GM12865 (cell line): ENCODE results near the gene DNAAF6.
"Not testable (repeated sequence)": the region's sequence is repeated elsewhere in the genome, so short reads cannot be mapped to it uniquely, and the experiment has no call there.

Experiments
- DNase-seq: peaks from one replicate; pipeline ENCODE4 v3.0.0; 2010; ENCODE audit warnings: low read depth
- H3K4me3 ChIP-seq: 2 replicates; pipeline ENCODE4 v1.5.1; 2011; ENCODE audit warnings: mild to moderate bottlenecking, low read depth, low read length, control low read depth
- CTCF ChIP-seq: IDR thresholded peaks from 2 replicates; pipeline ENCODE4 v1.5.1; 2011; ENCODE audit warnings: low read length, control low read depth, low read depth, inconsistent platforms; ENCODE audit not compliant: insufficient read depth; ENCODE audit errors: missing control alignments

DNAAF6 gene

DNA sequence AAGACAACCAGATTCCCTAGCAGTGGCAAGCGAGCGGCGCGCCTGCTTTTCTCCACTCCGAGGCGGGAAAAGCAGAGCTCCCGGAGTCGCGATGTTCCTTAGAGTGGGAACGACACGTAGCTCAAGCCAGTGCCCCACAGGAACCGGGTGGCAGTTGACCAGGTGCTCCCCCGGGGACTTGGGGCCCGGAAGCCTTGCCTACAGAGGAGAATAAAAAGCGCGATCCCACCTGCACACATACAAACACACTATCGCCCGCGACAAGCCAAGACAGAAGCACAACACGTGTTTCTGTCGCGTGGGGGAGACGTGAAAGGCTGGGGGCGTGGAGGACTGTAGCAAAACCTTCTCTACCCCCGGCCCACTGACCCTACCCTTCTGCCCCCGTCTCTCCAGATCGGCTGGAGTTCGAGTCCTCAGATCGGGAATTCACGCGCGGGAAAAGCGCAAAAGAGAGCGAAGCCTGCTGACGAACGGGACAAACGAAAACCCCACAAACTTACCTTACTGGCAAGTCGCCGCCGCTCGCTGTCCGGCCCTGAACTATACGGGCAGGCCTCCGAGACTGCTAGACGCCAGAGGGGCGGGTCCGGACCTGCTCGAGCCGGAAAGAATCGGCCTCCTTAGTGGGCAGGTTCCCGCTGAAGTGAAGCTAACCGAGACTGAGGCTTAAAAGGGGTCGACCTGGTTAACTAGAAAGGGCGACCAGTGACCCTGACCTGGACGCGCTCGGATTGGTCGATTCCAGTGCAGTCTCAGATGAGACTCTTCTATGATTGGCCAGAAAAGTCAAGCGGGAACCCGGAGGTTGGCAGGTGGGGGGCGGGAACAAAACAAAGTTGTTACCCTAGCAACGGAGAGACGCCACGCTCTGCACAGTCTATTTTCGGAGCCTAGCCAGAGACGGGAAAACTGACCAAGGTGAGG is at the start of gene DNAAF6, which contains the start of gene NUP62CL:
DNAAF6 (plus strand) TSS at position 842 of the 927 bp plus-strand sequence. CDS start 6,265 bp downstream, outside the sequence.
NUP62CL (minus strand) TSS at position 664 of the 927 bp plus-strand sequence. CDS start 31,287 bp downstream, outside the sequence.
- TF ChIP-seq CTCF: no peak
- DNase-seq: peak; percentile 86
- H3K4me3 ChIP-seq: peak within 1 kb of the TSS; percentile 89

DNA sequence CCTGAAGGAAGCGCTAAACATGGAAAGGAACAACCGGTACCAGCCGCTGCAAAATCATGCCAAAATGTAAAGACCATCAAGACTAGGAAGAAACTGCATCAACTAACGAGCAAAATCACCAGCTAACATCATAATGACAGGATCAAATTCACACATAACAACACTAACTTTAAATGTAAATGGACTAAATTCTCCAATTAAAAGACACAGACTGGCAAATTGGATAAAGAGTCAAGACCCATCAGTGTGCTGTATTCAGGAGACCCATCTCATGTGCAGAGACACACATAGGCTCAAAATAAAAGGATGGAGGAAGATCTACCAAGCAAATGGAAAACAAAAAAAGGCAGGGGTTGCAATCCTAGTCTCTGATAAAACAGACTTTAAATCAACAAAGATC is 48.8 kb upstream of the DNAAF6 start:
- not testable (repeated sequence) for H3K4me3 ChIP-seq, DNase-seq

- TF ChIP-seq CTCF: no peak
- no peak for DNase-seq
- H3K4me3 ChIP-seq: no peak overlapping the region
Measured at GRCh38 chrX:107167163-107167921, 39.1 kb upstream of the DNAAF6 start.

DNA sequence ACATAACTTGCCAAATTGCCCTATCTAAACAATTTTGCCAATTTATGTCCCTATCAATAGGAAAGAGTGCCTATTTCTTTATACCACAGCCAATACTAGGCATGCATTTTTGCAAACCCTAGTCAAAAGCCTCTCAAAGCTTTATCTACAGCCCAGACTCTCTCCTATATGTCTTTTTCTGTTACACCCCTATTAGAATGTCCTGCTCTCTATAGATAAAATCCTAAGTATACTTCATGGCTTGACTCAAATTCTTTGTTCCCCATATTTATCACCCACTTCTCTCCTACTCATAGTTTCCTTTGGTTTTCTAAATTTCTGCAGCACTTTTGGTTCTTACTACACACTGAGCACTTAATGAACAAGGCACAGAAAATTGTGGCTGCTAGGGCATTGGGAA is 38.2 kb upstream of the DNAAF6 start:
- DNase-seq: no peak
- H3K4me3 ChIP-seq: no peak overlapping the region
- no peak for TF ChIP-seq CTCF

DNA sequence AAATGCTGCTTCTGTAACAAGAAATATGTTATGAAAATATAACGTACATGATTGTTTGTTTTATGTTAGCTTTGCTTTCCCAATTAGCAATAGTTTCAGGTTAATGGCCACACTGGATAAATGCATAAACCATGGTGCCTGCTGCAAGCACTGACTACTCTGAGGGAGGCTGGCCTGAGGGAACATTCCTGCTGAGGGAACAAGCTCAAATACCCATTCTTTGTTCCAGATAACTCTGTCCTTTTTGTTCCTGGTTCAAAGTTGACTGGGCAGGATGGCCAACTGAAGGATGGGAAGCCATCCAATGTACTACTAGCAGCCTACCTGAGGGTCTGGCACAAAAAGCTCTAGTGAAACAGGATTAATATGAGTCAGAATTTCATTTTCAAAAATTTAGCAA is 37.7 kb upstream of the DNAAF6 start:
- no peak for TF ChIP-seq CTCF
- H3K4me3 ChIP-seq: no peak overlapping the region
- DNase-seq: no peak

DNA sequence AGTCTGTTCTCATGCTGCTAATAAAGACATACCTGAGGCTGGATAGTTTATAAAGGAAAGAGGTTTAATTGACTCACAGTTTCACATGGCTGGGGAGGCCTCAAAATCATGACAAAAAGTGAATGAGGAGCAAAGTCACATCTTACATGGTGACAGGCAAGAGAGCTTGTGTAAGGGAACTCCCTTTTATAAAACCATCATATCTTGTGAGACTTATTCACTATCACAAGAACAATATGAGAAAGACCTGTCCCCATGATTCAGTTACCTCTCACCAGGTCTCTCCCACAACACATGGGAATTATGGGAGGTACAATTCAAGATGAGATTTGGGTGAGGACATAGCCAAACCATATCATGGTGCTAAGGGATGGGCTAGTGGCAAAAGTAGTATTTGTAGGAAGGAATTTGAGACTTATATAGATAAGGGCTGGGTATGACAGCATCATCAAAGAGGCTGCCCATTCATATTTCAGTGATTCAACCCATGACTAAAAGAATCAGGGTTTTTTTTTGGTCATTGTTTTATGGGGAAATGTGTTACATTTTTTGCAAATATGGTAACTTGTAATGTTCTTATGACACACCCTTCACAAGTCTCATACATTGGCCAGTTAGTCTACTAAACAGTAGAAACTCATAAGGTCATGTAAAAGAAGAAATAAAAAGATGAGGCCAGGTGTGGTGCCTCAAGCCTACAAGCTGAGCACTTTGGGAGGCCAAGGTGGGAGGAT is 34.9 kb upstream of the DNAAF6 start:
- TF ChIP-seq CTCF: no peak
- no peak overlapping the region for H3K4me3 ChIP-seq
- DNase-seq: no peak
